K562 (cell line): Measurements from ENCODE around the gene PPP1R14C.

ENCODE experiments used
- BRCA1 ChIP-seq, 2 experiments: fragments of 450-650 bp in 1 of 2; sonication (generic) in 1 of 2; formaldehyde crosslinking in 1 of 2; IDR thresholded peaks; 2 replicates each; pipeline versions ENCODE4 v1.5.0 to v1.6.1; 2017 to 2020; ENCODE audit warnings: mild to moderate bottlenecking in 1 of 2, missing genetic modification reagents in 1 of 2
- CHD1 ChIP-seq: fragments of 200-600 bp; sonication (generic); IDR thresholded peaks from one replicate; pipeline ENCODE4 v1.6.1; 2012; ENCODE audit warnings: mild to moderate bottlenecking, moderate library complexity, low read length, inconsistent platforms
- FOSL1 ChIP-seq: fragments of 200-800 bp; sonication (Bioruptor generic); conservative IDR thresholded peaks from 2 replicates; pipeline ENCODE4 v1.6.1; 2016; ENCODE audit warnings: missing genetic modification characterization, missing compliant biosample characterization
- GABPA ChIP-seq: fragments of 200-800 bp; sonication (Bioruptor generic); conservative IDR thresholded peaks from 2 replicates; pipeline ENCODE4 v1.6.1; 2016; ENCODE audit warnings: low read depth, missing genetic modification characterization, missing compliant biosample characterization
- MTA2 ChIP-seq: fragments of 450-650 bp; IDR thresholded peaks from 2 replicates; pipeline ENCODE4 v1.6.1; 2016; ENCODE audit warnings: low read depth
- NBN ChIP-seq: fragments of 450-650 bp; IDR thresholded peaks from 2 replicates; pipeline ENCODE4 v1.6.1; 2016; ENCODE audit warnings: low read depth, mild to moderate bottlenecking
- NRF1 ChIP-seq, 2 experiments: fragments of 450-650 bp; IDR thresholded peaks in 1 of 2; conservative IDR thresholded peaks in 1 of 2; 2 replicates each; pipeline ENCODE4 v1.6.1; 2014; ENCODE audit warnings: mild to moderate bottlenecking in 2 of 2
- SMARCA4 ChIP-seq: fragments of 450-650 bp; IDR thresholded peaks from 2 replicates; pipeline ENCODE4 v1.6.1; 2016
- SP1 ChIP-seq: sonication (generic); formaldehyde crosslinking; IDR thresholded peaks from 2 replicates; pipeline ENCODE4 v1.8.1; 2022; ENCODE audit warnings: mild to moderate bottlenecking, missing genetic modification reagents
- YBX1 ChIP-seq: fragments of 450-650 bp; IDR thresholded peaks from 2 replicates; pipeline ENCODE4 v1.7.1; 2016; ENCODE audit warnings: mild to moderate bottlenecking
- ZNF282 ChIP-seq: sonication (generic); formaldehyde crosslinking; IDR thresholded peaks from 2 replicates; pipeline ENCODE4 v1.8.1; 2023; ENCODE audit warnings: missing genetic modification reagents
- TF ChIP-seq, protein P1 (sequence below), 3 experiments: IDR thresholded peaks in 2 of 3; conservative IDR thresholded peaks in 1 of 3; 2 replicates each; pipeline ENCODE4 v1.5.1; 2011 to 2012; ENCODE audit warnings: low read length in 3 of 3, mild to moderate bottlenecking in 3 of 3, control low read depth in 2 of 3, improper control_type of control experiment in 1 of 3, inconsistent platforms in 1 of 3, low read depth in 1 of 3, mixed read lengths in 1 of 3, moderate library complexity in 1 of 3; ENCODE audit not compliant: insufficient read depth in 2 of 3
- TF ChIP-seq, protein P2 (sequence below), 2 experiments: fragments of 150-350 bp in 1 of 2; IDR thresholded peaks; 2 replicates each; pipeline ENCODE4 v1.6.1; 2012 to 2016; ENCODE audit warnings: low read depth in 2 of 2, low read length in 2 of 2, mild to moderate bottlenecking in 1 of 2, moderate library complexity in 1 of 2
- TF ChIP-seq, protein P3 (sequence below): sonication (generic); formaldehyde crosslinking; IDR thresholded peaks from 2 replicates; pipeline ENCODE4 v1.9.0; 2022; ENCODE audit warnings: mild to moderate bottlenecking, missing genetic modification reagents

- TF ChIP-seq MTA2 (no peak), BRCA1 (IDR thresholded peaks at IDR 0.05) (no peak), BRCA1 (CRISPR knock-in tag; IDR thresholded peaks at IDR 0.05) (no peak), NRF1 (conservative IDR thresholded peaks at IDR 0.05 in 1 of 2, IDR thresholded peaks at IDR 0.05 in 1 of 2) (no peak), CHD1 (no peak), SP1 (no peak), SMARCA4 (no peak), FOSL1 (tag) (no peak), NBN (no peak), ZNF282 (CRISPR knock-in tag) (no peak), YBX1 (no peak), GABPA (no peak)
- TF ChIP-seq, protein P1, sequence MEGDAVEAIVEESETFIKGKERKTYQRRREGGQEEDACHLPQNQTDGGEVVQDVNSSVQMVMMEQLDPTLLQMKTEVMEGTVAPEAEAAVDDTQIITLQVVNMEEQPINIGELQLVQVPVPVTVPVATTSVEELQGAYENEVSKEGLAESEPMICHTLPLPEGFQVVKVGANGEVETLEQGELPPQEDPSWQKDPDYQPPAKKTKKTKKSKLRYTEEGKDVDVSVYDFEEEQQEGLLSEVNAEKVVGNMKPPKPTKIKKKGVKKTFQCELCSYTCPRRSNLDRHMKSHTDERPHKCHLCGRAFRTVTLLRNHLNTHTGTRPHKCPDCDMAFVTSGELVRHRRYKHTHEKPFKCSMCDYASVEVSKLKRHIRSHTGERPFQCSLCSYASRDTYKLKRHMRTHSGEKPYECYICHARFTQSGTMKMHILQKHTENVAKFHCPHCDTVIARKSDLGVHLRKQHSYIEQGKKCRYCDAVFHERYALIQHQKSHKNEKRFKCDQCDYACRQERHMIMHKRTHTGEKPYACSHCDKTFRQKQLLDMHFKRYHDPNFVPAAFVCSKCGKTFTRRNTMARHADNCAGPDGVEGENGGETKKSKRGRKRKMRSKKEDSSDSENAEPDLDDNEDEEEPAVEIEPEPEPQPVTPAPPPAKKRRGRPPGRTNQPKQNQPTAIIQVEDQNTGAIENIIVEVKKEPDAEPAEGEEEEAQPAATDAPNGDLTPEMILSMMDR (IDR thresholded peaks at IDR 0.05 in 2 of 3, conservative IDR thresholded peaks at IDR 0.05 in 1 of 3; ENCODE audit: insufficient read depth in 2 of 3, low read depth in 1 of 3, low read length in 3 of 3) = no peak
- TF ChIP-seq, protein P2, sequence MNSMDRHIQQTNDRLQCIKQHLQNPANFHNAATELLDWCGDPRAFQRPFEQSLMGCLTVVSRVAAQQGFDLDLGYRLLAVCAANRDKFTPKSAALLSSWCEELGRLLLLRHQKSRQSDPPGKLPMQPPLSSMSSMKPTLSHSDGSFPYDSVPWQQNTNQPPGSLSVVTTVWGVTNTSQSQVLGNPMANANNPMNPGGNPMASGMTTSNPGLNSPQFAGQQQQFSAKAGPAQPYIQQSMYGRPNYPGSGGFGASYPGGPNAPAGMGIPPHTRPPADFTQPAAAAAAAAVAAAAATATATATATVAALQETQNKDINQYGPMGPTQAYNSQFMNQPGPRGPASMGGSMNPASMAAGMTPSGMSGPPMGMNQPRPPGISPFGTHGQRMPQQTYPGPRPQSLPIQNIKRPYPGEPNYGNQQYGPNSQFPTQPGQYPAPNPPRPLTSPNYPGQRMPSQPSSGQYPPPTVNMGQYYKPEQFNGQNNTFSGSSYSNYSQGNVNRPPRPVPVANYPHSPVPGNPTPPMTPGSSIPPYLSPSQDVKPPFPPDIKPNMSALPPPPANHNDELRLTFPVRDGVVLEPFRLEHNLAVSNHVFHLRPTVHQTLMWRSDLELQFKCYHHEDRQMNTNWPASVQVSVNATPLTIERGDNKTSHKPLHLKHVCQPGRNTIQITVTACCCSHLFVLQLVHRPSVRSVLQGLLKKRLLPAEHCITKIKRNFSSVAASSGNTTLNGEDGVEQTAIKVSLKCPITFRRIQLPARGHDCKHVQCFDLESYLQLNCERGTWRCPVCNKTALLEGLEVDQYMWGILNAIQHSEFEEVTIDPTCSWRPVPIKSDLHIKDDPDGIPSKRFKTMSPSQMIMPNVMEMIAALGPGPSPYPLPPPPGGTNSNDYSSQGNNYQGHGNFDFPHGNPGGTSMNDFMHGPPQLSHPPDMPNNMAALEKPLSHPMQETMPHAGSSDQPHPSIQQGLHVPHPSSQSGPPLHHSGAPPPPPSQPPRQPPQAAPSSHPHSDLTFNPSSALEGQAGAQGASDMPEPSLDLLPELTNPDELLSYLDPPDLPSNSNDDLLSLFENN (IDR thresholded peaks at IDR 0.05; ENCODE audit: low read depth in 2 of 2, low read length in 2 of 2) = no peak
- TF ChIP-seq, protein P3, sequence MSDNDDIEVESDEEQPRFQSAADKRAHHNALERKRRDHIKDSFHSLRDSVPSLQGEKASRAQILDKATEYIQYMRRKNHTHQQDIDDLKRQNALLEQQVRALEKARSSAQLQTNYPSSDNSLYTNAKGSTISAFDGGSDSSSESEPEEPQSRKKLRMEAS (CRISPR knock-in tag) = no peak
Measured at GRCh38 chr6:150100745-150101144, 42.1 kb upstream of the PPP1R14C start.
